Cardiac muscle cell (in vitro differentiated cells and primary cell): ENCODE measurements around the gene SCRN3. TPM values are rescaled to one million over a fixed set of nuclear protein-coding genes. Genes with fewer than 3 reads are reported as not detected.
A peak's percentile ranks its signal among the peaks of the same experiment; 100 is the strongest.
"Not testable (repeated sequence)": the region's sequence is repeated elsewhere in the genome, so short reads cannot be mapped to it uniquely, and the experiment has no call there.

Experiments
- DNase-seq, 2 donors: peaks; one replicate each; pipeline versions ENCODE4 v3.0.0 to v3.0.0-alpha.2; 2010 to 2017; ENCODE audit warnings: low read depth in 1 of 2, low spot score in 1 of 2
- H3K27ac ChIP-seq: fragments of 200-600 bp; sonication (generic); 2 replicates; pipeline ENCODE4 v1.5.1; 2016
- H3K27me3 ChIP-seq: fragments of 200-600 bp; sonication (generic); 2 replicates; pipeline ENCODE4 v1.6.0; 2016; ENCODE audit warnings: control low read depth
- H3K36me3 ChIP-seq: fragments of 200-600 bp; sonication (generic); 2 replicates; pipeline ENCODE4 v1.5.1; 2016; ENCODE audit warnings: control low read depth
- H3K4me1 ChIP-seq: fragments of 200-600 bp; sonication (generic); 2 replicates; pipeline ENCODE4 v1.8.1; 2017; ENCODE audit warnings: low read depth, mild to moderate bottlenecking, mixed run types
- H3K4me3 ChIP-seq: fragments of 200-600 bp; sonication (generic); 2 replicates; pipeline ENCODE4 v1.5.1; 2016; ENCODE audit warnings: mild to moderate bottlenecking
- H3K9me3 ChIP-seq: fragments of 200-600 bp; sonication (generic); 2 replicates; pipeline ENCODE4 v1.5.1; 2017; ENCODE audit warnings: low read depth, mild to moderate bottlenecking, control low read depth
- CTCF ChIP-seq: IDR thresholded peaks from 2 replicates; pipeline ENCODE4 v1.5.1; 2012; ENCODE audit warnings: low read depth, mild to moderate bottlenecking, low read length
- polyA plus RNA-seq: library from polyadenylated mRNA; unstranded; fragments of >200 nt; fragmentation: Nextera tagmentation; extraction: Ambion mirVana; gene quantifications from 2 replicates; pipeline ENCODE4 v1.2.1, GENCODE V29; 2016
- total RNA-seq: library from RNA; depleted of rRNA; stranded (reverse); fragments of >200 nt; gene quantifications from 2 replicates; pipeline ENCODE4 v1.2.3, GENCODE V29; 2016

SCRN3 gene
- total and polyA plus RNA-seq, 2 experiments from 2014 or later, result 23.5 to 42.1 TPM

GRCh38 chr2:174395969-174396630 lies 570 bp downstream of the SCRN3 start:
- peak in 1 of 2 donors; percentile 5 for DNase-seq
- peaks cover 2% of the 10 kb centered on the region for H3K36me3 ChIP-seq
- no peak for TF ChIP-seq CTCF
- H3K4me1 ChIP-seq, result peaks cover 11% of the 10 kb centered on the region
- no peaks in the 10 kb centered on the region for H3K9me3 ChIP-seq
- no peaks in the 10 kb centered on the region for H3K27me3 ChIP-seq
- H3K4me3 ChIP-seq, result peak overlapping the region; percentile 82
- H3K27ac ChIP-seq, result peak overlapping the region; percentile 91

DNA sequence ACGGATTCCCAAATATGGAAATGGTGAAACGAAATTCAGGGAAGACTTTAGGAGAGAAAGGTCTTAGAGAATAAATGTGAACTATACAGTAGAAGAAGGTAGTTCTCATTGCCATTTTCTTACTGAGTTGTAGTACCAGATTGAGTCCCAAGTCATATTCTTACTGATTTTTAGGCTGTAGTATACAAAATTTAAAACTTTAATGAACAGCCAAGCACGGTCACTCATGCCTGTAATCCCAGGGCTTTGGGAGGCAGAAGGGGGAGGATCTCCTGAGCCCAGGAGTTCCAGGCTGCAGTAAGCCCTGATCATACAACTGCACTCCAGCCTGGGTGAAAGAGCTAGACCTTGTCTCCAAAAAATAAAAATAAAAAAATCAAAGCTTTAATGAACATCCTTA lies 2.2 kb downstream of the SCRN3 start:
- Histone ChIP-seq H3K4me3 (no peak overlapping the region), H3K9me3 (no peaks in the 10 kb centered on the region), H3K27ac (no peak overlapping the region), H3K4me1 (peaks cover 11% of the 10 kb centered on the region), H3K36me3 (peaks cover 5% of the 10 kb centered on the region), H3K27me3 (no peaks in the 10 kb centered on the region)
- no peak for TF ChIP-seq CTCF
- no peak for DNase-seq

- no peaks in the 10 kb centered on the region for H3K9me3 ChIP-seq
- H3K36me3 ChIP-seq, result peaks cover 5% of the 10 kb centered on the region
- H3K4me3 ChIP-seq, result no peak overlapping the region
- DNase-seq, result no peak
- H3K27me3 ChIP-seq, result no peaks in the 10 kb centered on the region
- TF ChIP-seq CTCF, result no peak
- H3K27ac ChIP-seq, result no peak overlapping the region
- H3K4me1 ChIP-seq, result peaks cover 7% of the 10 kb centered on the region
These were observed 3.6 kb downstream of the SCRN3 start for GRCh38 chr2:174399171-174399570.

- H3K4me1 ChIP-seq, result no peaks in the 10 kb centered on the region
These were observed 5.3 kb downstream of the SCRN3 start for GRCh38 chr2:174400853-174401252.

DNA sequence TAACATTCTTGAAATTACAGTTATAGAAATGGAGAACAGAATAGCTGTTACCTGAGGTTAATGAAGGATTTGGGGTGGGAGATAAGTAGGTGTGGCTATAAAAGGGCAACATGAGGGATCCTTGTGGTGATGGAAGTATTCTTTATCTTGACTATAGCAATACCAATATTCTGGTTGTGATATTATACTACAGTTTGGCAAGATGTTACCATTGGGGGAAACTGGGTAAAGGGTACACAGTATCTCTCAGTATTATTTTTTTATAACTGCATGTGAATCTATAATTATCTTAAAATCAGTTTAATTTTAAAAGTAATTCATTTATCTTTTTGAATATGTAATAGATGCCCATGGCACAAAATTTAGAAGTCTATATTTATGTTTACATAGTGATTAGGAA lies 8.1 kb downstream of the SCRN3 start:
- H3K36me3 ChIP-seq, result peaks cover 5% of the 10 kb centered on the region
- no peaks in the 10 kb centered on the region for H3K27me3 ChIP-seq
- no peak for TF ChIP-seq CTCF

More at GRCh38 chr2:174400853-174401252, 5.3 kb downstream of the SCRN3 start:
- Histone ChIP-seq H3K27me3 (no peaks in the 10 kb centered on the region), H3K36me3 (peaks cover 5% of the 10 kb centered on the region), H3K9me3 (no peaks in the 10 kb centered on the region), H3K4me3 (no peak overlapping the region), H3K27ac (no peak overlapping the region)
- no peak for TF ChIP-seq CTCF
- no peak for DNase-seq

DNA sequence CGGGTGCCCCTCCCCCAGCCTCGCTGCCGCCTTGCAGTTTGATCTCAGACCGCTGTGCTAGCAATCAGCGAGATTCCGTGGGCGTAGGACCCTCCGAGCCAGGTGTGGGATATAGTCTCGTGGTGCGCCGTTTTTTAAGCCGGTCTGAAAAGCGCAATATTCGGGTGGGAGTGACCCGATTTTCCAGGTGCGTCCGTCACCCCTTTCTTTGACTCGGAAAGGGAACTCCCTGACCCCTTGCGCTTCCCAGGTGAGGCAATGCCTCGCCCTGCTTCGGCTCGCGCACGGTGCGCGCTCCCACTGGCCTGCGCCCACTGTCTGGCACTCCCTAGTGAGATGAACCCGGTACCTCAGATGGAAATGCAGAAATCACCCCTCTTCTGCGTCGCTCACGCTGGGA lies 14.5 kb downstream of the SCRN3 start:
- peak overlapping the region; percentile 55 for H3K4me3 ChIP-seq
- not testable (repeated sequence) for H3K36me3 ChIP-seq, H3K4me1 ChIP-seq, H3K27me3 ChIP-seq, DNase-seq, H3K9me3 ChIP-seq
- peak overlapping the region; percentile 88 for H3K27ac ChIP-seq

More for the DNA sequence above, 8.1 kb downstream of the SCRN3 start:
- Histone ChIP-seq H3K9me3 (no peaks in the 10 kb centered on the region), H3K4me3 (no peak overlapping the region), H3K27ac (no peak overlapping the region), H3K4me1 (no peaks in the 10 kb centered on the region)
- no peak for DNase-seq
